K562 (cell line): ENCODE measurements around the gene ITGA6. TPM values are rescaled to one million over a fixed set of nuclear protein-coding genes. Genes with fewer than 3 reads are reported as not detected.
A peak's percentile ranks its signal among the peaks of the same experiment; 100 is the strongest.

Experiments
- HMBOX1 ChIP-seq: sonication (generic); IDR thresholded peaks from 2 replicates; pipeline ENCODE4 v1.6.1; 2016
- MAFG ChIP-seq: fragments of 450-650 bp; conservative IDR thresholded peaks from 2 replicates; pipeline ENCODE4 v1.6.1; 2016; ENCODE audit warnings: missing genetic modification characterization, missing compliant biosample characterization
- MNT ChIP-seq, 2 experiments: fragments of 450-650 bp; conservative IDR thresholded peaks; 2 replicates each; pipeline ENCODE4 v1.6.1; 2017; ENCODE audit warnings: mild to moderate bottlenecking in 2 of 2, moderate library complexity in 2 of 2
- REST ChIP-seq, 2 experiments: fragments of 450-650 bp; formaldehyde crosslinking in 1 of 2; IDR thresholded peaks; 2 replicates each; pipeline versions ENCODE4 v1.4.0 to v1.6.1; 2014 to 2020; ENCODE audit warnings: mild to moderate bottlenecking in 2 of 2, borderline replicate concordance in 1 of 2, low read depth in 1 of 2
- SMAD4 ChIP-seq: fragments of 250-450 bp; sonication (Bioruptor Pico); conservative IDR thresholded peaks from 2 replicates; pipeline ENCODE4 v1.8.0; 2021; ENCODE audit warnings: inconsistent platforms, mild to moderate bottlenecking, moderate library complexity
- TEAD1 ChIP-seq, 2 experiments: fragments of 450-650 bp in 1 of 2; sonication (generic) in 1 of 2; formaldehyde crosslinking; IDR thresholded peaks; 2 replicates each; pipeline versions ENCODE4 v1.4.0 to v1.8.0; 2020 to 2022; ENCODE audit warnings: mild to moderate bottlenecking in 2 of 2, missing genetic modification reagents in 1 of 2
- TFAP4 ChIP-seq: sonication (generic); formaldehyde crosslinking; IDR thresholded peaks from 2 replicates; pipeline ENCODE4 v1.8.0; 2022; ENCODE audit warnings: missing genetic modification reagents, mild to moderate bottlenecking, moderate library complexity, borderline replicate concordance
- TOE1 ChIP-seq, 2 experiments: fragments of 450-650 bp in 1 of 2; sonication (generic) in 1 of 2; formaldehyde crosslinking in 1 of 2; IDR thresholded peaks; 2 replicates each; pipeline versions ENCODE4 v1.7.1 to v1.8.0; 2016 to 2022; ENCODE audit warnings: borderline replicate concordance in 2 of 2, mild to moderate bottlenecking in 2 of 2, antibody characterized with exemption in 1 of 2, inconsistent platforms in 1 of 2, low read depth in 1 of 2, missing genetic modification reagents in 1 of 2, moderate library complexity in 1 of 2
- ZKSCAN1 ChIP-seq: fragments of 150-350 bp; IDR thresholded peaks from 2 replicates; pipeline ENCODE4 v1.6.1; 2016; ENCODE audit warnings: low read depth, low read length
- ZNF140 ChIP-seq: fragments of 250-450 bp; sonication (Bioruptor Pico); IDR thresholded peaks from 2 replicates; pipeline ENCODE4 v1.8.0; 2021; ENCODE audit warnings: moderate library complexity, mild to moderate bottlenecking, inconsistent platforms
- ZNF384 ChIP-seq: IDR thresholded peaks from 2 replicates; pipeline ENCODE4 v1.6.1; 2012; ENCODE audit warnings: low read depth, low read length, improper control_type of control experiment
- ZNF589 ChIP-seq: fragments of 200-800 bp; sonication (Bioruptor generic); IDR thresholded peaks from 2 replicates; pipeline ENCODE4 v1.6.1; 2016; ENCODE audit warnings: low read depth, missing genetic modification characterization, missing compliant biosample characterization
- polyA plus RNA-seq, 8 experiments: library from polyadenylated mRNA; depleted of rRNA in 4 of 8; stranded (reverse) in 5 of 8; unstranded in 3 of 8; fragments of >200 nt; fragmentation: Nextera tagmentation in 2 of 8; fragmentation: Illumina TruSeq in 1 of 8; extraction: Ambion mirVana in 2 of 8; extraction: Trizol in 1 of 8; gene quantifications; 2 replicates each; pipeline versions ENCODE4 v1.2.1 to v1.2.3, GENCODE V29; 2011 to 2014; ENCODE audit warnings: inconsistent platforms in 1 of 8, missing spikeins in 1 of 8
- total RNA-seq, 7 experiments: library from RNA; depleted of rRNA in 6 of 7; stranded (reverse); fragments of >200 nt in 6 of 7; fragmentation: Illumina TruSeq in 2 of 7; extraction: Trizol in 2 of 7; gene quantifications; 2 replicates each; pipeline versions ENCODE4 v1.2.1 to v1.2.3, GENCODE V29; 2011 to 2021; ENCODE audit warnings: low replicate concordance in 1 of 7

ITGA6 gene
- total and polyA plus RNA-seq, 9 of the 15 experiments (the other 6 are each of a cell fraction or from before 2014, with no cell fraction given) = 0.01 to 0.29 (median 0.05) TPM; not detected in 5

- TF ChIP-seq TFAP4 = peak; percentile 93
- TF ChIP-seq ZNF140 (CRISPR knock-in tag) = peak; percentile 44; the same call in 1 of the 2 replicates
- TF ChIP-seq REST (IDR thresholded peaks at IDR 0.05; ENCODE audit: borderline replicate concordance) = peak; percentile 46; the same call in 1 of the 2 replicates
- TF ChIP-seq REST (CRISPR knock-in tag; IDR thresholded peaks at IDR 0.05; ENCODE audit: low read depth) = no peak
- 0 out of 2 replicates have a peak, but pooled peaks have one; percentile 33 for TF ChIP-seq TOE1 (IDR thresholded peaks at IDR 0.05; ENCODE audit: borderline replicate concordance)
- TF ChIP-seq TOE1 (CRISPR knock-in tag; IDR thresholded peaks at IDR 0.05; ENCODE audit: borderline replicate concordance, low read depth) = no peak
- TF ChIP-seq HMBOX1 = peak; percentile 85
- peak; percentile 51 to 87; a peak in 3 of 4 replicates for TF ChIP-seq MNT (conservative IDR thresholded peaks at IDR 0.05)
- peak; percentile 89 for TF ChIP-seq ZNF589 (CRISPR knock-in tag)
- 0 out of 2 replicates have a peak, but pooled peaks have one; percentile 38 for TF ChIP-seq ZNF384
- peak; percentile 67 for TF ChIP-seq SMAD4 (CRISPR knock-in tag)
- peak; percentile 99 for TF ChIP-seq MAFG (tag)
- TF ChIP-seq ZKSCAN1 = no peak
- peak; percentile 99 for TF ChIP-seq TEAD1 (CRISPR knock-in tag; IDR thresholded peaks at IDR 0.05)
These were observed 125.3 kb downstream of the ITGA6 start (continued) for GRCh38 chr2:172552547-172553291.
